ACC112 (cell line): ENCODE measurements around the gene CPEB2.

ENCODE experiments used
- H2AFZ ChIP-seq: fragments of 200-600 bp; sonication (generic); one replicate; pipeline ENCODE4 v1.6.0; 2017; ENCODE audit warnings: antibody characterized with exemption, low read length; ENCODE audit not compliant: unreplicated experiment
- H3K27ac ChIP-seq: fragments of 200-600 bp; sonication (generic); 2 replicates; pipeline ENCODE4 v1.5.1; 2014; ENCODE audit warnings: low read depth, mild to moderate bottlenecking, antibody characterized with exemption, low read length, moderate library complexity
- H3K27me3 ChIP-seq: fragments of 200-600 bp; sonication (generic); 2 replicates; pipeline ENCODE4 v1.6.1; 2014; ENCODE audit warnings: mild to moderate bottlenecking, antibody characterized with exemption, low read length, moderate library complexity, mixed read lengths; ENCODE audit not compliant: insufficient read depth
- H3K36me3 ChIP-seq: fragments of 200-600 bp; sonication (generic); 2 replicates; pipeline ENCODE4 v1.6.1; 2016; ENCODE audit warnings: mild to moderate bottlenecking, antibody characterized with exemption, low read length, moderate library complexity, mixed read lengths; ENCODE audit not compliant: insufficient read depth
- H3K4me1 ChIP-seq: fragments of 200-600 bp; sonication (generic); one replicate; pipeline ENCODE4 v1.6.1; 2016; ENCODE audit warnings: low read length, mixed read lengths; ENCODE audit not compliant: insufficient read depth, unreplicated experiment, control insufficient read depth
- H3K4me3 ChIP-seq: fragments of 200-600 bp; sonication (generic); 2 replicates; pipeline ENCODE4 v1.5.1; 2014; ENCODE audit warnings: mild to moderate bottlenecking, low read depth, low read length
- H3K79me2 ChIP-seq: fragments of 200-600 bp; sonication (generic); one replicate; pipeline ENCODE4 v1.6.0; 2016; ENCODE audit warnings: low read length; ENCODE audit not compliant: control insufficient read depth, unreplicated experiment, insufficient read depth

The CPEB2 gene

GRCh38 chr4:15117270-15117946 is 115.1 kb downstream of the CPEB2 start:
- Histone ChIP-seq H3K27ac (no peak overlapping the region), H3K79me2 (no peaks in the 10 kb centered on the region), H3K4me3 (no peak overlapping the region), H3K36me3 (no peaks in the 10 kb centered on the region), H3K27me3 (0 out of 2 replicates have a peak, but pooled peaks cover 3% of the 10 kb centered on the region), H3K4me1 (no peaks in the 10 kb centered on the region), H2AFZ (no peak overlapping the region)

- 0 out of 2 replicates have a peak, but pooled peaks cover 3% of the 10 kb centered on the region for H3K27me3 ChIP-seq
- H3K79me2 ChIP-seq: no peaks in the 10 kb centered on the region
- H3K4me1 ChIP-seq: no peaks in the 10 kb centered on the region
- no peaks in the 10 kb centered on the region for H3K36me3 ChIP-seq
- no peak overlapping the region for H3K4me3 ChIP-seq
- H3K27ac ChIP-seq: no peak overlapping the region
- no peak overlapping the region for H2AFZ ChIP-seq
Observed at GRCh38 chr4:15118292-15118691, 116.0 kb downstream of the CPEB2 start.
